ENCODE data around the gene CSTB.

Gene CSTB

DNA sequence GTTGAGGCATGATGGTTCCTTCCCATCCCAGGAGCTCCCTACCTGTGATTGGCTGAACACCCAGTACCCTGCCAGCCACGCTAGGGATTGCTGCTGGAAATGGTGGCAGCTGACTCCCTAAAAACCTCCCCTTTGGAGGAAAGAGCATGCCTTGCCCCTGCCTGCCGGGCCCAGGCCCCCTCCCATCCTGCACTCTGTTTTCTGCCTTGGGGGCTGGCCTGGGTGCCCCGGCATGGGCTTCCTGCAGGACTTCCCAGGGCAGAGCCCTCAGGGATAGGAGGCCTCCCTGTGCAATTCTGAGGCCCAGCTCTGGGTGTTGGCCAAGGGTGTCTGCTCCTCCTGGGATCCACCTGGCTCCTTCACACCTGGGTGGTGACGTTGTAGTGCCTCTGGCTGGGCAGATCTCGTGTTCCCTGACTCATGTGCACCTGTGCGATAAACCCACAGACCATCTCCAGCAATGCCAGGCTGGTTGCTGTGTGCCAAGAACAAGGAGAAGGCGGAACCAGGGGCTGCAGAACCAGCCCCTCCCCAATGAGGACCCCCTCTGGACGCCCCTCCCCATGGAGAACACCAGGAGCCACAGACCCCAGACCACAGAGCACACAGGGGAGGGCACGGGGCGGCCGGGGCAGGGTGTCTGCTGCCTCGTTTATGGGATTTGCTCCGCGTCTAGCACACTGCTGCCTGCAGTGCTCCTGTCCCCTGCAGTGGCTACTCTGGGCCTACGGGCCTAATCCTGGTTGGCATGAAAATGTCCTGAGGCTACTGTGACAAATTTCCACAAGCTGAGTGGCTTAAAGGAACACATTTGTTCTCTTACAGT is 13.6 kb downstream of the CSTB start:
- Mint-ChIP-seq H3K36me3 (ENCODE audit: low read depth) (peaks cover 82% of the 10 kb centered on the region), H3K4me1 (ENCODE audit: low read depth) (peaks cover 37% of the 10 kb centered on the region), H3K27ac (no peak overlapping the region), H3K27me3 (no peaks in the 10 kb centered on the region), H3K9me3 (no peaks in the 10 kb centered on the region), H3K4me3 (no peak overlapping the region)
- intact Hi-C loops (cut with micrococcal nuclease): no loop called here

DNA sequence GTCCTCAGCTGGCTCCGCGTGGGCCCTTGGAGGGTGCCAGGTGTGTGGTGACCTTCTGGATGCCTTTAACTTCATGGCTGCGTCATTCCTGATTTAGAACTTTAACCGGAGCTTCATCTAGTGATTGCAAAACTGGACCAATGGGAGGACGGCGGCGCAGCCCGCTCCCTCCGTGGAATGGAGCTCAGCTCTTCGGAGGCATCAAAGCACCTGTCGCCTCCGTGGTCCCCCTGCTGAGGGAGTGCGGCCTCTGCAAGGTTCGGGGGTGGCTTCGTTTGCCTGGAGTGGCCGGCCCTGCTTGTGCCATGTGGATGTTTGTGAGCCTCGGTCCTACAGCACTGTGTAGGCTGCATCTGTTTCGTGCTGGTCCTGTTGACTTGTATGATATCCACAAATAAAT is 14.2 kb downstream of the CSTB start:
- intact Hi-C loops (cut with micrococcal nuclease): no loop called here
- H3K36me3 Mint-ChIP-seq (ENCODE audit: low read depth): peaks cover 88% of the 10 kb centered on the region
- no peak overlapping the region for H3K4me3 Mint-ChIP-seq
- peaks cover 33% of the 10 kb centered on the region for H3K4me1 Mint-ChIP-seq (ENCODE audit: low read depth)
- no peaks in the 10 kb centered on the region for H3K27me3 Mint-ChIP-seq
- H3K27ac Mint-ChIP-seq: no peak overlapping the region
- no peaks in the 10 kb centered on the region for H3K9me3 Mint-ChIP-seq

DNA sequence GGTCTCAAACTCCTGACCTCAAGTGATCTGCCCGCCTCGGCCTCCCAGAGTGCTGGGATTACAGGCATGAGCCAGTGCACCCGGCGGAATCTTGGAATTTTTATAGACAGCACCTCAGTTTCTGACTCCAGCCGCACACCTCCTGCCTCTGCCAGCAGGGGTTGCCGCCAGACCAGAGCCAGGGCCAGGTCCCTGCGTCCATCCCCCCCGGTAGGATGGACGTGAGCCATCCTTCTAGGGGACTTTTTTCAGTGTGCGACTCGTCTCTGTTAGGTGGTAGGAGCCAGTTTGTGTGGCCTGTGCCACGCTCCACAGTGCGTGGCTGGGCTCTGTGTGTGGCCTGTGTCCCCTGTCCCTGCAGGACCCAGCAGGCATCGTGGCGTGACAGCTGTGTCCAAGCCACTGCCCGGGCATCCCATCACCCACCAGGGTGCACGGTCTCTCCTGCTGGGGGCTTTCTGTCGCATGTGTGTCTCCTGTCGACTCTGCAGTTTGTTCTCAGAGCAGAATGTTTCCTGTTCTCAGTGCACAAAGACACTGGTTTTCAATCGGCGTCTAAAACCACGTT is 15.6 kb downstream of the CSTB start:
- Mint-ChIP-seq H3K36me3 (ENCODE audit: low read depth) (peaks cover 100% of the 10 kb centered on the region), H3K9me3 (no peaks in the 10 kb centered on the region), H3K4me3 (no peak overlapping the region), H3K27me3 (no peaks in the 10 kb centered on the region), H3K4me1 (ENCODE audit: low read depth) (peaks cover 41% of the 10 kb centered on the region), H3K27ac (no peak overlapping the region)
- intact Hi-C loops (cut with micrococcal nuclease): no loop called here

DNA sequence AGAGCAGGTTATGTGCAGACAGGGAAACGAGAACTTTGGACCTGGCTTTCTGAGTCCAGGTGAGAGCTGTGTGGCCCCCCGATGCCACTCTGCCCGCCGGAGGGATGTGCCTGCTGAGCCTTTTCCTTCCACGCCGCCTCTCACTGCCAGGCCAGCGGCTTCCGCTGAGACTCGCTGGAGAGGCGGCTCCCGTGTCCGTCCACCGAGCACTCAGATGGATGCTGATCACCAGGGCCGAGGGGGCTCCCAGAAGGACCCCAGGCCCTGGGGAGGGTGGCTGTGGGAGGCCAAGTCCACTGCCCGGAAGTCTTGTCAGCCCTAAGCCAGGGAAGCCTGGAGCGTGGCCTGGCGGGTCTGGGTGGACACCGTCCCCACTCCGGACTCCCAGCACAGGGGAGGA is 16.5 kb downstream of the CSTB start:
- H3K4me3 Mint-ChIP-seq: no peak overlapping the region
- no peak overlapping the region for H3K27ac Mint-ChIP-seq
- no peaks in the 10 kb centered on the region for H3K27me3 Mint-ChIP-seq
- peaks cover 100% of the 10 kb centered on the region for H3K36me3 Mint-ChIP-seq (ENCODE audit: low read depth)
- H3K9me3 Mint-ChIP-seq: no peaks in the 10 kb centered on the region
- intact Hi-C loops (cut with micrococcal nuclease): no loop called here
- H3K4me1 Mint-ChIP-seq (ENCODE audit: low read depth): peaks cover 44% of the 10 kb centered on the region

DNA sequence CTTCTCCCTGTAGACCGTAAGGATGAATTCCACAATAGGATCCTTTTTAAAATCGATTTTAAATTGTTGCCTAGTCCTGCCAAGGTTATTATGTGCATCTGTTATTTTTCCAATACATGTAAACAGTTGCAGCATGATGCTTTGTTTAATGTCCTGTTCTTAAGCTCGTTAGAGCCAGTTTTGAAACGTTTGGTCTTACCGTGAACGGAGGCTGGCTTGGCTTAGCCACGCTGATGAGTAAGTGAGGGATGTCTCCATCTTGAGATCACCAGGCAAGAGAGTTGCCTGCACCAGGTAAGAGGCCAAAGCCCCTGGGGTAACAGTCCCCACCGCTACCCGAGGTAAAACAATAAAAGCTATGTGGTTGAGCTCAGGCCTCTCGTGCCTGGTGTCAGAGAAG is 17.3 kb downstream of the CSTB start:
- peaks cover 5% of the 10 kb centered on the region for H3K9me3 Mint-ChIP-seq
- H3K36me3 Mint-ChIP-seq (ENCODE audit: low read depth): peaks cover 100% of the 10 kb centered on the region
- intact Hi-C loops (cut with micrococcal nuclease): no loop called here
- H3K27me3 Mint-ChIP-seq: no peaks in the 10 kb centered on the region
- no peak overlapping the region for H3K4me3 Mint-ChIP-seq
- H3K4me1 Mint-ChIP-seq (ENCODE audit: low read depth): peaks cover 37% of the 10 kb centered on the region
- no peak overlapping the region for H3K27ac Mint-ChIP-seq

DNA sequence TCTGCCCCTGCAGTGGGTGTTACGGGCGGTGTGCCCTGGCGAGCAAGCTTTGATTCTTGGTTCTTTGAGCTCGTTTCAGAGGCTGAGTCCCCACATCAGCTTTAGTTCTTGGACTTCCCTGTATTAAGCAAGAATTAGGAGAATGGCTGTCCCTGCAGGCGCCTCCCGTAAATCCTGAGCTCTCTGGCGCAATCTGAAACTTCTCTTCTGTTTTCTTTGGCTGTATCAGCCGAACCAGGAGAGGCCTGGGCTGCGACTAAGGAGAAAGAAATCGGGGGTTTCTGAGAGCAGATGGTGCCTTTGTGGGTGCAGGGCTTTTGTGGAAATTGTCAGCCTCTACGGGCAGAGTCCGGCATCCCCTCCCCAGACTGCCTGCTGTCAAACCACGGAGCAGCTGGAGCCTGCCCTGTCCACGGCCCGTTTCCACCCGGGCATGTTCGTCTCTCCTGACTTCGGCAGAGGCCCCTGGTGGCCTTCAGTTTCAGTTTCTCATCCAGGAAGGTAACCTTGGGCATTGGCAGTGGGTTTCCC is 17.9 kb downstream of the CSTB start:
- no peak overlapping the region for H3K4me3 Mint-ChIP-seq
- intact Hi-C loops (cut with micrococcal nuclease): no loop called here
- H3K27me3 Mint-ChIP-seq: no peaks in the 10 kb centered on the region
- peaks cover 7% of the 10 kb centered on the region for H3K9me3 Mint-ChIP-seq
- H3K4me1 Mint-ChIP-seq (ENCODE audit: low read depth): peaks cover 30% of the 10 kb centered on the region
- H3K36me3 Mint-ChIP-seq (ENCODE audit: low read depth): peaks cover 100% of the 10 kb centered on the region
- peak overlapping the region; percentile 53 for H3K27ac Mint-ChIP-seq

DNA sequence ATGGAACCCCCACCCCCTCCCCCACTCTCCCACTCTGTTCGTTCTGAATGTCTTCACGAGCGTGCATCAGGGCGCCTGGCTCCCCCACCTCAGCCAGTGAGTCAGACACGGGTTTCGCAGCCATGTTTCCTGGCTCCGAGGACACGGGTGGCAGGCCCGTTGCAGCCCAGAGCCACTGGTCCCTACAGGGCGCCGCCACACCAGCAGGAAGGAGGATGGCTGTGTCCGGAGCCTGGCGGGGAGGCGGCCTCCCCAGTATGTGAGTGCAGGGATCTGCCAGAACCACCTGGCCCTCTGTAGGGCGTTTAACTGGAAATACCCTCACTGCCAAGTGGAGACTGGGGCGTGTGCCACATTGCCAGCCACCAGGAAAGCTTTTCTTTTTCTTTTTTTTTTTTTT is 18.5 kb downstream of the CSTB start:
- Mint-ChIP-seq H3K4me1 (ENCODE audit: low read depth) (peaks cover 25% of the 10 kb centered on the region), H3K27ac (peak overlapping the region; percentile 53), H3K27me3 (no peaks in the 10 kb centered on the region), H3K4me3 (no peak overlapping the region), H3K36me3 (ENCODE audit: low read depth) (peaks cover 100% of the 10 kb centered on the region), H3K9me3 (peaks cover 7% of the 10 kb centered on the region)
- intact Hi-C loops (cut with micrococcal nuclease): no loop called here

DNA sequence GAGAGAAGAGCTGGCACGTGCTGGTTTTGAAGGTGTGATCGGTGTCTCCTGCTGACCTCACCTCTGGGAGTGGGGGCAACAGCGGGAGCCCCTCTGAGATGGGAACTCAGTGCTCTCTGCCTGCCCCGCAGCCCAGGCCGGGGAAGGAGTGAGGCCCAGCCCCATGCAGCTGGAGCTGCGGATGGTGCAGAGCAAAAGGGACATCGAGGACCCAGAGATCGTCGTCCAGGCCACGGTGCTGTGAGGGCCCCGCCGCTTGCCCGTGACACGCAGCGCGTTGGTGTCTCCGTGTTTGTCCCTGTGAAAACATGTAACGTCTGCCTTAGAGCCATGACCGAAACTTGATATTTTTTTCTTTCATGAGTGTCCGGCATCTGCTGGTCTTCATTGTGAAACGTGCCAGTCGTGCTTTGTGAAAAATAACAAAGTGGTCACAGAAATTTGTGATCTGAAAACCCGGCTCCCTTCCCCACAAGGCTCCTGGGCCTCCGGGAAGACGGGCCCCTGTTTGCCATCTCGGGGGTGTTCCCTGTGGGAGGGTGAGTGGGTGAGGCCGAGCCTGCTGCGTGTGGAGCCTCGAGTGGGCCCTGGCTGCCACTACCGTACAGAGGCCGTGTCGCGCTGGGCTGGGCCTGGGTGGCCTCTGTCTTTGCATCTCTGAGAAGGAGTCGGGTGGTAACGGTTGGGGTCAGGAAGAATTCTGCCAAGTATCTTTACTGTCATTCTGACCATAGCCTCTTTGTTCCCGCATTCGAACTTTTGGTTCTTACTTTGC is 20.1 kb downstream of the CSTB start:
- peaks cover 19% of the 10 kb centered on the region for H3K4me1 Mint-ChIP-seq (ENCODE audit: low read depth)

DNA sequence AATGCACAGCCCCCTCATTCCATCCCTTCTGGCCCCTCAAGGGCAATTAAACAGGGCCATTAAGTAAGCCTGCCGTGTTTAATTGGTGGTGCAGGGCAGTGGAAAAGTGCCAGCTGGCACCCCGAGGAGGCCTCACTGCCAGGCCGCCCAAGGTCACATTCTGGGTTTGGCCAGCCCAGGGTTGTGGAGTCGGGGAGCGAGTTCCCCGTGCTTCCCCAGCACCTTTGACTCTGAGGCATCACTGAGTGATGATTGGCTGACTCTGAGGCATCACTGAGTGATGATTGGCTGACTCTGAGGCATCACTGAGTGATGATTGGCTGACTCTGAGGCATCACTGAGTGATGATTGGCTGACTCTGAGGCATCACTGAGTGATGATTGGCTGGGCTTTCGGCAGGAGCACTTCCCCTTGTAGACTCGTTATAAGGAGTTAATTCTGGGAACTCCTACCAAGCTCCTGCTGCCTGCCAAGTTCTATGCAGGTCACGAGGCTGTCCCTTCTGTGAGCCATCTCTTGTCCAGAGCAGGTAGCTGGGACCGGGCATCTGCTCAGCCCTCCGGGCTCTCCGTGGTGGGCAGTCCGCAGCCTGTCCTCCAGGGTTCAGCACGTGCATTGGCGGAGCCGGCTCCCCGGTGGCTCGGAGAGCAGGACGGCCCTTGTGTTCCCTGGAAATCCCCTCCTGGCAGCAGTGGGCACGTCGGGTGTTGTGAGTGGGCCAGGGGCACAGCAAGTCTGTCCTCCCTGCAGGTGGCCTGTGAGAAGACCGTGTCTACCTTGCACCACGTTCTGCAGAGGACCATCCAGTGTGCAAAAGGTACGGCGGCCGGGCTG is 20.9 kb downstream of the CSTB start:
- Mint-ChIP-seq H3K27ac (no peak overlapping the region), H3K9me3 (peaks cover 7% of the 10 kb centered on the region), H3K36me3 (ENCODE audit: low read depth) (peaks cover 100% of the 10 kb centered on the region), H3K27me3 (no peaks in the 10 kb centered on the region), H3K4me1 (ENCODE audit: low read depth) (peaks cover 19% of the 10 kb centered on the region), H3K4me3 (no peak overlapping the region)
- intact Hi-C loops (cut with micrococcal nuclease): no loop called here

More for the DNA sequence above, 20.1 kb downstream of the CSTB start:
- intact Hi-C loops (cut with micrococcal nuclease): no loop called here
- H3K4me3 Mint-ChIP-seq: no peak overlapping the region
- H3K27ac Mint-ChIP-seq: no peak overlapping the region
- H3K27me3 Mint-ChIP-seq: no peaks in the 10 kb centered on the region
- H3K9me3 Mint-ChIP-seq: peaks cover 7% of the 10 kb centered on the region
- peaks cover 100% of the 10 kb centered on the region for H3K36me3 Mint-ChIP-seq (ENCODE audit: low read depth)

DNA sequence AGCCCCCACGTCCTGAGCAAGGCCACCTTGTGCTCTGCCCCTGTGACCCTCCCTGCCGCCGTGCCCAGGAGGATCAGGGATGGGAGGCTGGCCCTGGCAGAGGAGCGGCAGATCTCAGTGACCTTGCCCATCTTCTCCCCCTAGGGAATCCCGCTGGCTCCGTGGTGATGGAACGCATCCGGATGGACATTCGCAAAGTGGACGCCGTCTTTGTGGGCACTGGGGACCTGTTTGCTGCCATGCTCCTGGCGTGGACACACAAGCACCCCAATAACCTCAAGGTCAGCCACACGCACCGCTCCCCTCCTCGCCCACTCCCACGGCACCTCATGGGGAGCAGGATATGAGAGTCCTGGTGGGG is 22.7 kb downstream of the CSTB start:
- no peaks in the 10 kb centered on the region for H3K27me3 Mint-ChIP-seq
- H3K4me1 Mint-ChIP-seq (ENCODE audit: low read depth): peaks cover 19% of the 10 kb centered on the region
- peaks cover 7% of the 10 kb centered on the region for H3K9me3 Mint-ChIP-seq
- intact Hi-C loops (cut with micrococcal nuclease): no loop called here
- H3K36me3 Mint-ChIP-seq (ENCODE audit: low read depth): peaks cover 100% of the 10 kb centered on the region
- no peak overlapping the region for H3K4me3 Mint-ChIP-seq
- no peak overlapping the region for H3K27ac Mint-ChIP-seq

DNA sequence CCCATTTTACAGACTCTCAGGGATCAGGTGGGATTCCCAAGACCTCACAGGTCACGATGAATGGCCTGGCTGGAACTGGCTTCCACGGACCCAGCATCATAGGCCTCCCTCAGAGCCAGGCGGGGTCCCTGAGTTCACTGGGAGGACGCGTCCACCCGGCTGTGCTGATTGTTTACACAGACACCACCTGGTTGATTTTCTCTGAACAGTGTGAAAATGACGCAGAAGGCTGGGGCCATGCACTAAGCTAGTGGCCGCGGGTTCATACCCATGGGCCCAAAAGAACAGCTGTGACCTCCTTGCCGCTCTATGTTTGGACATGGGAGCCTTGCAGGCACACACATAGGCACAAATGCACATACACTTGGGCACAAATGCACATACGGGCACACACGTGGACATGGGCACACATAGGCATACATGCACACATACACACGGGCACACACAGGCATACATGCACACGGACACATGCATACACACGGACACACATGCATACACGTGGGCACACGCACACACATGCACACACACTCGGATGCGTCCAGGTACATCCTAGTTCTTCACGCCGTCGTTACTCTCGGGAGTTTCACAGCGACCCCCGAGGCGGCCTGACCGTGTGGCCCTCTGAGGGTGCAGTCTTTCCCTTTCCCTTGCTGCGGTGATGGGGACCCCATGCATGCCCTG is 23.2 kb downstream of the CSTB start:
- H3K9me3 Mint-ChIP-seq: peaks cover 7% of the 10 kb centered on the region
- H3K36me3 Mint-ChIP-seq (ENCODE audit: low read depth): peaks cover 100% of the 10 kb centered on the region
- intact Hi-C loops (cut with micrococcal nuclease): no loop called here

DNA sequence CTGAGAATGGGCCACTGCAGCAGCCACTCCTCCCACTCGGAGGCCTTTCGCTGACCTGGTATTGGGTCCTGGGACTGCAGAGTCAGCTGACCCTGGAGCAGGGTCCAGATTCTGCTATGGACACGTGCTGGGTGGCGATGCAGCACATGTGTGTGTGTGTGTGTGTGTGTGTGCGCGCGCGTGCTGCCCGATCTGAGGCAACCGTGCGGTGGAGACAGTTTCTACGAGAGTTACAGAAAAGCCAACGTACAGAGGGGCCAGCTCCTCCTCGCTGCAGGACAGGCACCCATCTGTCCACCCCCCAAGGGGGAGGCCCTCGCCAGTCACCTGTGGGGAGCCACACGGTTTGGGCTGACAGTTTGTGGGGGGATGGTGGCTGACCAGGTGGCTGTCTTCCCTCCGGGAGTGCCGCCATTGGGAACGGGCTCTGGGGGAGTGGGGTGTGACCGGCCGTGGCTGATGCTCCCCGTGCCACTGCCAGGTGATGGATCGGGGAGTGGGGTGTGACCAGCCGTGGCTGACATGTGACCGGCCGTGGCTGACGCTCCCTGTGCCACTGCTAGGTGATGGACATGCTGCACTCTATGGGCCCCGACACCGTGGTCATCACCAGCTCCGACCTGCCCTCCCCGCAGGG is 24.0 kb downstream of the CSTB start:
- H3K27ac Mint-ChIP-seq: no peak overlapping the region

More for the DNA sequence above, 23.2 kb downstream of the CSTB start:
- Mint-ChIP-seq H3K4me1 (ENCODE audit: low read depth) (peaks cover 19% of the 10 kb centered on the region), H3K27me3 (no peaks in the 10 kb centered on the region), H3K4me3 (no peak overlapping the region), H3K27ac (no peak overlapping the region)

More for the DNA sequence above, 24.0 kb downstream of the CSTB start:
- intact Hi-C loops (cut with micrococcal nuclease): no loop called here
- Mint-ChIP-seq H3K27me3 (no peaks in the 10 kb centered on the region), H3K9me3 (peaks cover 7% of the 10 kb centered on the region), H3K4me3 (no peak overlapping the region), H3K4me1 (ENCODE audit: low read depth) (peaks cover 14% of the 10 kb centered on the region), H3K36me3 (ENCODE audit: low read depth) (peaks cover 100% of the 10 kb centered on the region)
